ENCODE results near the gene MYH7.
"Not testable (repeated sequence)": the region's sequence is repeated elsewhere in the genome, so short reads cannot be mapped to it uniquely, and the experiment has no call there.

- TF ChIP-seq POLR2AphosphoS5, POLR2A, CTCF (IDR thresholded peaks at IDR 0.05): not testable (repeated sequence)
These were observed 34.8 kb downstream of the MYH7 start for GRCh38 chr14:23400496-23401149.
